Activated B cell treated with CpG ODN at 0.5 μM for 24 hours (primary cell): ENCODE measurements around the gene HOXB7. TPM values are rescaled to one million over a fixed set of nuclear protein-coding genes. Genes with fewer than 3 reads are reported as not detected.

ENCODE experiments used
- ATAC-seq: fragments of 200-7000 bp; cut with Tn5 transposase; one replicate; pipeline ENCODE4 v1.10.0; 2021; ENCODE audit warnings: low read depth, mild to moderate bottlenecking, moderate library complexity
- CTCF ChIA-PET: fragments of 350-600 bp; sonication (Branson Sonifier 250); formaldehyde crosslinking; loops from one replicate; lab custom pipeline; 2021; ENCODE audit warnings: antibody characterized with exemption; lab: Charles Lee
- POLR2A ChIA-PET: fragments of 350-600 bp; sonication (Branson Sonifier 250); formaldehyde crosslinking; loops from one replicate; lab custom pipeline; 2021; ENCODE audit warnings: antibody characterized with exemption; lab: Charles Lee
- DNase-seq: peaks from one replicate; pipeline ENCODE4 v3.0.0; 2022
- H3K27ac Mint-ChIP-seq: one replicate; pipeline ENCODE4 v1.8.0; 2020; ENCODE audit warnings: mixed read lengths
- H3K27me3 Mint-ChIP-seq: one replicate; pipeline ENCODE4 v1.8.0; 2021; ENCODE audit warnings: mixed read lengths
- H3K36me3 Mint-ChIP-seq: one replicate; pipeline ENCODE4 v1.8.0; 2021; ENCODE audit warnings: low read depth, mixed read lengths
- H3K4me1 Mint-ChIP-seq: one replicate; pipeline ENCODE4 v1.8.0; 2021; ENCODE audit warnings: mixed read lengths
- H3K4me3 Mint-ChIP-seq: one replicate; pipeline ENCODE4 v1.8.0; 2020; ENCODE audit warnings: mild to moderate bottlenecking, mixed read lengths
- H3K9me3 Mint-ChIP-seq: one replicate; pipeline ENCODE4 v1.8.0; 2020; ENCODE audit warnings: mixed read lengths
- CTCF ChIP-seq: fragments of 200-600 bp; IDR thresholded peaks from one replicate; pipeline ENCODE4 v1.8.0; 2022; ENCODE audit warnings: antibody characterized with exemption, mild to moderate bottlenecking
- intact Hi-C: fragments of 100-400 bp; cut with micrococcal nuclease; formaldehyde crosslinking; loops from one replicate; pipeline ENCODE4 v1.15.1; 2024
- total RNA-seq: library from RNA; stranded (reverse); gene quantifications from 2 replicates; pipeline ENCODE4 v1.2.3, GENCODE V29; 2022

HOXB7 gene
- total RNA-seq, 1 donor from 2014 or later: 0.60 TPM

- Mint-ChIP-seq H3K27ac (no peak overlapping the region), H3K4me1 (peaks cover 33% of the 10 kb centered on the region), H3K27me3 (peaks cover 44% of the 10 kb centered on the region), H3K4me3 (peak overlapping the region; percentile 36), H3K9me3 (no peaks in the 10 kb centered on the region), H3K36me3 (peaks cover 7% of the 10 kb centered on the region)
- ChIA-PET CTCF (interaction anchor here (1.3 to 2.7 kb wide), 2 partner anchors 10 to 16 kb away, joined by 5 to 16 read pairs; partner anchors contain the start of gene HOXB5), POLR2A (no interaction called here)
- TF ChIP-seq CTCF: no peak
- intact Hi-C loops: no loop called here
- ATAC-seq (no peak), DNase-seq (no peak)
These were observed 1.8 kb downstream of the HOXB7 start for GRCh38 chr17:48609033-48609432.

DNA sequence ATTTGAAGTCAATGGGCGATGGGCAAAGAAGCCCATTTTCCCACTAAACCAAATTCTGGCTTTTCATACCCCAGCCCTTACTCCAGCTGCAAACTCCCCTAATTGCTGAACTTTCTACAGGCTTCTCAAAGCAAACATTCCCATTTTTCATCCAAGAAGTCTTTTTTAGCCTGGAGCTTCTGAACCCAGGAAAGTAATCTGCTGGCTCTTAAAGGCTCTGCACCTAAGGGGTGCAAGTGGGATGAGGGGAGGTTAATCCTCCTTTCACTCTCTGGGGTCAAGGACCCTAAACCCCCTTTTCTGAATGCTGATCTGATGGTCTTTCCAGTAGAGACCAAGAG is 2.4 kb downstream of the HOXB7 start:
- DNase-seq (no peak), ATAC-seq (no peak)
- peaks cover 43% of the 10 kb centered on the region for H3K27me3 Mint-ChIP-seq
- H3K27ac Mint-ChIP-seq: no peak overlapping the region
- H3K4me3 Mint-ChIP-seq: no peak overlapping the region
- no peaks in the 10 kb centered on the region for H3K9me3 Mint-ChIP-seq
- ChIA-PET POLR2A (no interaction called here), CTCF (interaction anchor here (1.3 to 2.7 kb wide), 2 partner anchors 11 to 15 kb away, joined by 5 to 16 read pairs; partner anchors contain the start of gene HOXB5)
- intact Hi-C loops: no loop called here
- H3K4me1 Mint-ChIP-seq: peaks cover 28% of the 10 kb centered on the region
- peaks cover 7% of the 10 kb centered on the region for H3K36me3 Mint-ChIP-seq
- TF ChIP-seq CTCF: no peak

- POLR2A ChIA-PET: interaction anchor here (0.5 kb wide), 1 partner anchor 659 kb away, joined by 3 read pairs; no protein-coding TSS in a partner anchor
- Mint-ChIP-seq H3K9me3 (no peaks in the 10 kb centered on the region), H3K4me3 (no peak overlapping the region), H3K27me3 (peaks cover 49% of the 10 kb centered on the region), H3K27ac (no peak overlapping the region), H3K4me1 (peaks cover 19% of the 10 kb centered on the region), H3K36me3 (peaks cover 7% of the 10 kb centered on the region)
- CTCF ChIA-PET: interaction anchor here (0.6 to 2.0 kb wide), 2 partner anchors 11 to 14 kb away, joined by 3 to 9 read pairs; no protein-coding TSS in a partner anchor
- ATAC-seq: no peak
- intact Hi-C loops: no loop called here
- DNase-seq: no peak
- no peak for TF ChIP-seq CTCF
These were observed 3.8 kb downstream of the HOXB7 start for GRCh38 chr17:48606892-48607614.

GRCh38 chr17:48605991-48606891 is 4.6 kb downstream of the HOXB7 start:
- H3K27me3 Mint-ChIP-seq: peaks cover 51% of the 10 kb centered on the region
- ATAC-seq (no peak), DNase-seq (no peak)
- H3K9me3 Mint-ChIP-seq: no peaks in the 10 kb centered on the region
- H3K4me1 Mint-ChIP-seq: peaks cover 13% of the 10 kb centered on the region
- no peak overlapping the region for H3K4me3 Mint-ChIP-seq
- H3K27ac Mint-ChIP-seq: no peak overlapping the region
- H3K36me3 Mint-ChIP-seq: peaks cover 5% of the 10 kb centered on the region
- CTCF ChIA-PET: interaction anchor here (0.6 to 2.0 kb wide), 2 partner anchors 8 to 12 kb away, joined by 5 to 9 read pairs; no protein-coding TSS in a partner anchor
- intact Hi-C loops: no loop called here
- POLR2A ChIA-PET: no interaction called here
- no peak for TF ChIP-seq CTCF
